IPS-NIHi7 (cell line): ENCODE data around the gene DRD3.
A peak's percentile ranks its signal among the peaks of the same experiment; 100 is the strongest.

ENCODE experiments used
- DNase-seq: peaks from one replicate; pipeline ENCODE4 v3.0.0; 2012; ENCODE audit warnings: mixed read lengths; ENCODE audit errors: extremely low spot score

Gene DRD3

DNA sequence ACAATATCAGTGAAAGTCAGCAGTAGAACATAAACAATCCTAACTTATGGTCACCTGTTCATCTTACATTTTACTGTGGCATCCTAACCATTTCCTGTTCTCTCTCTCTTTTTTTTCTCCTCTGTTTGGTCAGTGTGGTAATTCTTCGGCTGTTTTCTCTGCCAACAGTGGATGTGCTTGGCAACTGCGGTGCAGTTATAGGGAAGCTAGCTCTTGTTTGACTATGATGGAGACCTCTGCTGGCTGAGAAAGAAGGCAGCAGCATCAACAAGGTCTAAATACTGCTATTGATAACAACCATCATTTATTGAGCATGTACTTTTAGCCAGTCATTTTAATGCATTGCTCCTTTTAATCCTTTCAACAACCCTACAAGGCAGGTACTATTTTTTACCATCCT lies 723 bp upstream of the DRD3 start:
- peak; percentile 51 for DNase-seq

- DNase-seq: no peak
These were observed 2.0 kb downstream of the DRD3 start for GRCh38 chr3:114176890-114177289.

GRCh38 chr3:114176487-114176886 lies 2.4 kb downstream of the DRD3 start:
- DNase-seq: no peak

DNA sequence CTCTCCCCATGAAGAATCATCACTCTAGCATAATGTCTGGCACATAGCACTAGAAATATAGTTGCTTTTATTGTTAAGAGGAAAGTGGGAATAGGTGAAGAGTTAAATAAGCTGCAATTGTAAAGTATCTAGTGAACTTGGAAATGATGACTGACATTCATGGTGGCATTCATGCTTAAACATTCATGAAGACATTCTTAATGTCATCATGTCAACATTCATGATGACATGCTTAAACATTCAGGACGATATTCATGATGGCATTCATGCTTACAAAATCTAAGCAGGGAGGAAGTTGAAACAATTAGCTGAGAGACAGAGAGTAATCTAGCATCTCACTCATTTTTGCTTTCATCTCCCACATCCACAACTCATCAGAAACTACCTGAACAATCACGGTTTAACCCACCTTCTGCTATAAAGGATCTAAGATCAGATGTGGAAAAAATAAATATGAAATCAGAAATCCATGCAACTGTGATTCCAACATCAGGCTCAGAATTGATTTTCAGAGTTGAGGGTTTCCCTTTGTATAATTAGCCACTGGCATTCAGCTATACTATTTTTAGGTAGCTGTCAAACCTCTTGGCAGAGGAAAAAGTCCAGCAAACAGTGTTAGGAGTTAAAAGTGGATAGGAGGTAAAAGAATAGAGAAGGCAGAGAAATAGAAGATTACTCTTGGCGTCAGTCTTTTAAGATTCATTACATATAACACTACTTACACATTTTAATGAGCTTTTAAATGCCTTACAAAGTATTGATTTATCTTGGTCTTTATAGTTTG lies 3.5 kb downstream of the DRD3 start:
- DNase-seq: no peak

- no peak for DNase-seq
These were observed 7.2 kb downstream of the DRD3 start for GRCh38 chr3:114171677-114172076.

DNA sequence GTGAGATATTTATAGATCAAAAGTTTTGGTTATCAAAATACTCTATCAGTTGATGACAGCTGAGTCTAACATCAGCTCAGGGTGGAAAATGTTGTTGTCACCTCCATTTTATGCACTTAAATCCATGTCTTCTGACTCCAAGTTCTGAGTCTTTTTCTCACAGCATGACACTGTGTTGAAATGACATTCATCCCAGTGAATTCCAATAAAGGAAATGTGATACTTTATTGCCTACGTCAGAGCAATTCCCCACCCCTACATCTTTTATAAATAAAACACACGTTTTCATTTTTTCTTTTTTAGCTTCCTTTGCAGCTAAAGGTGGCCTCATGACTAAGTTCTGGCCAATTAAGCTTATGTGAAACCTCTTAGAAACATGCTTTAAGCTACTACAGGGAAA lies 10.7 kb downstream of the DRD3 start:
- DNase-seq: no peak

- no peak for DNase-seq
These were observed 21.5 kb downstream of the DRD3 start for GRCh38 chr3:114157321-114157720.

DNA sequence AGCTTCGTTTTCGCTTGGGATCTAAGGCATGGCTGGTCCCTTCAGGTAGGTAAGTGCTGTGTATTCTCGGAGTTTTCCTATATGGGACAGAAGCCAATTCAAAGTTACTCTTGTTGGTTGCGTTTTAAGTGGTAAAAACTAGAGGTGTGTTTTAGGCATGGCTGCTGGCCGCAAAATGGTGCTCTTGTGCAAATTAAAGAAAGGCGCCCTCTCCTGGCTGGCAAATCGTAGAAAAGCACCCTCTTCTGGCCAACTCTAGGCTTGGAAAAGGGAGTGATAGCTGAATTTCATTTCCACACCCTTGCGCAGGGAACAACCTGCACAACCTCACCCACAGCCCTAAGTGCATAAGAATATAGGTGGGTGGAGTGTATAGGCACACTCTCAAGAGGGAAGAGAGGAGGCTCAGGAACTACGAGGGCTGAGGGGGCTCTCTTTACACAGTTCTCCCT lies 23.5 kb downstream of the DRD3 start:
- DNase-seq: peak; percentile 50

DNA sequence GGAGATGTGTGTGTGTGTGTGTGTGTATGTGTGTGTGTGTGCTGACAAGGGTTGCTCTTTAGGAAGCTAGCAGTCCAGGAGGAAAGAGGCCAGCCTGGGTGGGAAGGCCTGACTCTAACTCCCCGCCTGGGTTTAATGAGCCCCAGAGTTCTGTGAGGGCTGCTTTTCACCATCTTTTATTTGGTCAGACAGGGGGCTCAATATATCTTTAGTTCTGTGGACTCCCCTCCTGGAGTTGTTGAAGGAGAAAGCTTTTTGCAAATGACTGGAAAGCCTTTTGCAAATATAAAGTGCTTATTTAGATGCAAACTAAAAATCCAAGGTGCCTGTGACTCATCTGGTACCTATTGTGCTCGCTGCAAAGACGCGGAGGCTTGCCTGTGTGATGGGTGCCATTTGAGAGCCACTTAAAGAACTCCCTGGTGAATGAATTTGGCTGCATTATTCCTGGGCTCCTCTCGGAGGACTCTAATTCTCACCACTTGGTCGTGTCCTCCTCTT lies 24.5 kb downstream of the DRD3 start:
- DNase-seq: peak; percentile 64

GRCh38 chr3:114152519-114153151 lies 26.2 kb downstream of the DRD3 start:
- peak; percentile 82 for DNase-seq

- DNase-seq: no peak
These were observed 27.8 kb downstream of the DRD3 start for GRCh38 chr3:114151091-114151490.

DNA sequence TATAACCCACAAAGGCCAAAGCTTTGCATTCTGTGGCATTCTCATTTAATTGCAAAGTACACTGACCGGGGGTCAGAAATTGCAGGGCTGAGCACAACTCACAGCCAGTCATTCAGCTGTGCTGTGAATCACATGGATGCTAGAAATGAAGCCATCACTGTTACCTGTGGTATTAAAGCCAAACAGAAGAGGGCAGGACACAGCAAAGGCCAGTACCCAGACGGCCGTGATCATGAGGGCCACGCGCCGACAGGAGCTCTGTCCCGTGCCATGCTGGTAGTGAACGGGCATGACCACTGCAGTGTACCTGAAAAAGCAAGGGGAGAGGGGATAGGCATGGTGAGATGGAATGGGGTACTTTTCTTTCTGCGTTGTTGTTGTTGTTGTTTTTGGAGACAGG lies 31.6 kb downstream of the DRD3 start:
- peak; percentile 41 for DNase-seq

GRCh38 chr3:114144909-114145688 lies 33.8 kb downstream of the DRD3 start:
- no peak for DNase-seq

DNA sequence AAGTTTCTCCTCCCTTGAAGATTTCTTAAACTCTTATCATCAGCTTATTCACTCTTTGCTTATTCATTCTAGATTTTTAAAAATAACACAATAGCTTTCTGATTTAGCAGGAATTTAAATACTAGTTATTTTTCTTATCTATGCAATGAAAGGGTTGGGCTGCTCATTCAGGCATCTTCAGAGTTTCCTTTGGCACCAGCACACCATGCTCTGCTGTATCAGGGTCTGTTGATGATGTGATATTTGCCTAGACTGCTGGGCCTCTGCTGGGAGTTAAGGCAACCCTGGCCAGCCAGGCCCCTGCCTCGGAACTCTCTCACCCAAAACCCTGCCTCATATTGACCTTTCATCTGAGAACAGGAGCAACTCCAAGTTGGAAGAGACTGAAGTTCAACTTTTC lies 35.0 kb downstream of the DRD3 start:
- DNase-seq: no peak

- DNase-seq: no peak
These were observed 39.0 kb downstream of the DRD3 start for GRCh38 chr3:114139836-114140235.

DNA sequence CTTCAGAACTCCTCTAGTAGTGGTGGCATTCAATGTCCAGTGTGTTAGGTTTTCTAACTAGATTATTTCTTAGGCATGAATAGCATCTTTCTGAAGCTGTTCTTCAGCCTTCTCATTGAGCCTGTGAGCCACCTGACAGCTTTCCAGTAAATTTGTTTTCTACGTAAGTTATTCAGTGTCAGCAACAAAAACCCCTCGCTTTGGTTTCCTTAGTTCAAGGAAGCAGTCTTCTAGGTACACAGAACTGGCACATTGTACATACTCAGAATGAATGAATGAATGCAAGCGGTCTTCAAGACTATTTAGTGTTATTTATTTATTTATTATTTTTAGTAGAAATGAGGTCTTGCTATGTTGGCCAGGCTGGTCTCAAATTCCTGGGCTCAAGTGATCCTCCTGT lies 44.9 kb downstream of the DRD3 start:
- DNase-seq: no peak

DNA sequence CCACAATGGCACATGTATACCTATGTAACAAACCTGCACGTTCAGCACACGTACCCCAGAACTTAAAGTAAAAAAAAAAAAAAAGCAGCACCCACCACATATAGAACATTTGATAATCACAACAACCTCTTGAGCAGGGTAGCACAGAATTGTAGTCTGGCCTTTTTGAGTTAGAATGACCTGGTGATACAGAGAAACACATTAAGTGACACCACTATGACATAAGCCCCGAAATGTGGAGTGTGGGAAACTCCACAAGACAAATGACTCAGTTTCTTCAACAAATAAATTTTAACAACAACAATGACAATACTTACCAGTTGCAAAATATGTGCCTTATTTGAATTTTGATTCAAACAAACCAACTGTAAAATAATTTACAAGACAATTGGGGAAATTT lies 46.4 kb downstream of the DRD3 start:
- DNase-seq: no peak

- DNase-seq: no peak
These were observed 50.0 kb downstream of the DRD3 start for GRCh38 chr3:114128826-114129225.

- DNase-seq: no peak
These were observed 50.6 kb downstream of the DRD3 start for GRCh38 chr3:114128231-114128630.

GRCh38 chr3:114127517-114127916 lies 51.3 kb downstream of the DRD3 start:
- no peak for DNase-seq

- no peak for DNase-seq
These were observed 52.4 kb downstream of the DRD3 start for GRCh38 chr3:114126461-114126860.

- peak; percentile 39 for DNase-seq
These were observed 56.7 kb downstream of the DRD3 start for GRCh38 chr3:114122027-114122709.
